Osteocyte (in vitro differentiated cells): Measurements from ENCODE around the gene FBXL13. TPM values are rescaled to one million over a fixed set of nuclear protein-coding genes. Genes with fewer than 3 reads are reported as not detected.

Experiments
- total RNA-seq: library from RNA; stranded (reverse); gene quantifications from 2 replicates; pipeline ENCODE4 v1.2.1, GENCODE V29; 2021

The FBXL13 gene
- total RNA-seq, 1 donor from 2014 or later: 0.83 TPM

Other genes with a start within 250 kb of the FBXL13 start
- 12.4 and 12.5 TPM in 2 replicates for gene LRRC17, start 161.8 kb downstream of the FBXL13 start, total RNA-seq
- gene ARMC10, start 344 bp upstream of the FBXL13 start, total RNA-seq: 28.5 and 29.3 TPM in 2 replicates
- 11.6 and 12.9 TPM in 2 replicates for gene NAPEPLD, start 74.3 kb upstream of the FBXL13 start, total RNA-seq
- 52.7 and 53.0 TPM in 2 replicates for gene PMPCB, start 222.6 kb upstream of the FBXL13 start, total RNA-seq